B cell (primary cell): ENCODE results near the gene MFSD12. TPM values are rescaled to one million over a fixed set of nuclear protein-coding genes. Genes with fewer than 3 reads are reported as not detected.

Source experiments
- ATAC-seq: fragments of 200-7000 bp; cut with Tn5 transposase; one replicate; pipeline ENCODE4 v1.10.0; 2021; ENCODE audit warnings: low read depth, mild to moderate bottlenecking, moderate number of reproducible peaks, moderate library complexity
- CTCF ChIA-PET: fragments of 350-600 bp; sonication (Branson Sonifier 250); formaldehyde crosslinking; loops from one replicate; lab custom pipeline; 2021; ENCODE audit warnings: antibody characterized with exemption, inconsistent platforms; lab: Charles Lee
- POLR2A ChIA-PET: fragments of 350-600 bp; sonication (Branson Sonifier 250); formaldehyde crosslinking; loops from one replicate; lab custom pipeline; 2021; ENCODE audit warnings: antibody characterized with exemption; lab: Charles Lee
- DNase-seq: peaks from one replicate; pipeline ENCODE4 v3.0.0; 2013
- H2AFZ ChIP-seq: 2 replicates; pipeline ENCODE4 v1.6.1; 2012; ENCODE audit warnings: mild to moderate bottlenecking, low read depth, low read length; ENCODE audit not compliant: insufficient read depth, poor library complexity, severe bottlenecking
- H3K27ac ChIP-seq, 2 donors: 1 replicate in 1 of 2; 2 replicates in 1 of 2; pipeline ENCODE4 v1.5.1; 2012 to 2013; ENCODE audit warnings: low read length in 2 of 2, mild to moderate bottlenecking in 2 of 2, moderate library complexity in 1 of 2
- H3K27me3 ChIP-seq, 4 experiments: fragments of 200-600 bp in 1 of 4; sonication (generic) in 1 of 4; replicated peaks in 1 of 4; 1 replicate in 2 of 4; 2 replicates in 2 of 4; pipeline versions ENCODE4 v1.6.1 to v1.7.0; 2013 to 2016; ENCODE audit warnings: low read length in 3 of 4, mild to moderate bottlenecking in 2 of 4, mixed read lengths in 1 of 4, moderate library complexity in 1 of 4; ENCODE audit not compliant: insufficient read depth in 4 of 4, control insufficient read depth in 3 of 4; ENCODE audit errors: control extremely low read depth in 1 of 4
- H3K36me3 ChIP-seq, 2 experiments: replicated peaks in 1 of 2; 1 replicate in 1 of 2; 2 replicates in 1 of 2; pipeline versions ENCODE4 v1.6.1 to v1.7.1; 2013; ENCODE audit warnings: low read length in 1 of 2; ENCODE audit not compliant: insufficient read depth in 2 of 2, control insufficient read depth in 1 of 2; ENCODE audit errors: control extremely low read depth in 1 of 2, extremely low read depth in 1 of 2
- H3K4me1 ChIP-seq, 2 donors: fragments of 200-600 bp in 1 of 2; sonication (generic) in 1 of 2; 1 replicate in 1 of 2; 2 replicates in 1 of 2; pipeline versions ENCODE4 v1.5.1 to v1.6.1; 2013 to 2017; ENCODE audit warnings: low read length in 2 of 2; ENCODE audit not compliant: control insufficient read depth in 2 of 2, insufficient read depth in 2 of 2
- H3K4me2 ChIP-seq: replicated peaks from 2 replicates; pipeline ENCODE3; 2012; ENCODE audit warnings: mild to moderate bottlenecking, low read depth, low read length; ENCODE audit not compliant: poor library complexity, severe bottlenecking
- H3K4me3 ChIP-seq, 5 experiments: fragments of 200-600 bp in 1 of 5; sonication (generic) in 1 of 5; 1 replicate in 3 of 5; 2 replicates in 2 of 5; pipeline versions ENCODE4 v1.5.1 to v1.7.0; 2011 to 2016; ENCODE audit warnings: low read length in 4 of 5, mild to moderate bottlenecking in 4 of 5, low read depth in 2 of 5, control low read depth in 1 of 5, moderate library complexity in 1 of 5; ENCODE audit not compliant: insufficient read depth in 1 of 5; ENCODE audit errors: control extremely low read depth in 1 of 5, extremely low read depth in 1 of 5
- H3K79me2 ChIP-seq: fragments of 200-600 bp; sonication (generic); one replicate; pipeline ENCODE4 v1.6.0; 2016; ENCODE audit warnings: low read length; ENCODE audit not compliant: control insufficient read depth, insufficient read depth
- H3K9ac ChIP-seq: fragments of 200-600 bp; sonication (generic); 2 replicates; pipeline ENCODE4 v1.6.1; 2017; ENCODE audit warnings: mild to moderate bottlenecking, low read length, moderate library complexity
- H3K9me3 ChIP-seq, 3 donors: one replicate each; pipeline versions ENCODE4 v1.6.1 to v1.7.1; 2013; ENCODE audit warnings: low read length in 2 of 3; ENCODE audit not compliant: control insufficient read depth in 2 of 3, insufficient read depth in 1 of 3; ENCODE audit errors: control extremely low read depth in 1 of 3
- H4K20me1 ChIP-seq: 2 replicates; pipeline ENCODE4 v1.6.0; 2012; ENCODE audit warnings: mild to moderate bottlenecking, low read length; ENCODE audit not compliant: insufficient read depth, control insufficient read depth, poor library complexity, severe bottlenecking
- H3K27ac Mint-ChIP-seq: one replicate; pipeline ENCODE4 v1.8.0; 2021; ENCODE audit warnings: mixed read lengths
- H3K27me3 Mint-ChIP-seq: one replicate; pipeline ENCODE4 v1.8.0; 2021; ENCODE audit warnings: mixed read lengths
- H3K4me1 Mint-ChIP-seq: one replicate; pipeline ENCODE4 v1.8.0; 2021; ENCODE audit warnings: mixed read lengths
- H3K4me3 Mint-ChIP-seq: one replicate; pipeline ENCODE4 v1.8.0; 2021; ENCODE audit warnings: mixed read lengths
- H3K9me3 Mint-ChIP-seq: one replicate; pipeline ENCODE4 v1.8.0; 2022; ENCODE audit warnings: mixed read lengths; ENCODE audit not compliant: insufficient read depth
- CTCF ChIP-seq: fragments of 200-600 bp; IDR thresholded peaks from one replicate; pipeline ENCODE4 v1.8.0; 2022; ENCODE audit warnings: antibody characterized with exemption, mild to moderate bottlenecking
- EZH2 ChIP-seq: IDR thresholded peaks from 2 replicates; pipeline ENCODE4 v1.6.1; 2012; ENCODE audit warnings: borderline replicate concordance, low read depth, mild to moderate bottlenecking, moderate library complexity, low read length; ENCODE audit not compliant: insufficient read depth, poor library complexity, severe bottlenecking
- WGBS: methylation state at CpG from one replicate; pipeline ENCODE4 v1.1.5; 2013; ENCODE audit warnings: missing lambda C conversion rate; ENCODE audit not compliant: insufficient coverage; 5-methylcytosine and 5-hydroxymethylcytosine counted together
- intact Hi-C: fragments of 100-400 bp; cut with micrococcal nuclease; formaldehyde crosslinking; loops from one replicate; pipeline ENCODE4 v1.10.0; 2022
- polyA plus RNA-seq: library from polyadenylated mRNA; depleted of rRNA; stranded (reverse); fragments of >200 nt; gene quantifications from 2 replicates; pipeline ENCODE4 v1.2.3, GENCODE V29; 2012
- total RNA-seq, 2 donors: library from RNA; stranded (reverse); fragments of 120-200 nt in 1 of 2; gene quantifications; 1 replicate in 1 of 2; 2 replicates in 1 of 2; pipeline versions ENCODE4 v1.2.3 to v1.2.4, GENCODE V29; 2013 to 2022

Gene MFSD12
- total and polyA plus RNA-seq, 2 donors (not counting 1 experiment from before 2014, with no cell fraction given), result 100 to 154 TPM

- H3K4me1 Mint-ChIP-seq, result peaks cover under 1% of the 10 kb centered on the region
- H3K9me3 Mint-ChIP-seq, result no peaks in the 10 kb centered on the region
- H3K27me3 Mint-ChIP-seq, result no peaks in the 10 kb centered on the region
- no peak overlapping the region for H3K4me3 Mint-ChIP-seq
- H3K27ac Mint-ChIP-seq, result no peak overlapping the region
- TF ChIP-seq CTCF (no peak), EZH2 (no peak)
- ChIA-PET CTCF (interaction anchor here (1.6 to 2.3 kb wide), 2 partner anchors 11 to 39 kb away, joined by 4 to 9 read pairs; no protein-coding TSS in a partner anchor), POLR2A (no interaction called here)
- Histone ChIP-seq H3K9ac (no peak overlapping the region), H3K4me1 (peaks cover 3% of the 10 kb centered on the region in 2 donors), H3K4me3 (no peak overlapping the region), H3K27me3 (peaks cover 0 to 5% (median 2%) of the 10 kb centered on the region in 4 experiments), H3K27ac (no peak overlapping the region), H3K9me3 (no peaks in the 10 kb centered on the region), H2AFZ (no peak overlapping the region), H3K4me2 (no peak overlapping the region), H4K20me1 (no peaks in the 10 kb centered on the region), H3K79me2 (no peaks in the 10 kb centered on the region), H3K36me3 (no peaks in the 10 kb centered on the region)
- intact Hi-C loops, result no loop called here
- no peak for DNase-seq
- ATAC-seq, result no peak
- WGBS, result 87% methylated on average over 8 of the region's 11 CpGs
Measured at GRCh38 chr19:3580156-3580934, 23.0 kb upstream of the MFSD12 start.

GRCh38 chr19:3578390-3578789 is 21.0 kb upstream of the MFSD12 start:
- H3K27me3 ChIP-seq, result no peaks in the 10 kb centered on the region
- ChIA-PET POLR2A (no interaction called here), CTCF (no interaction called here)
- H3K9me3 ChIP-seq, result peaks cover 0 to 12% (median 0%) of the 10 kb centered on the region in 3 donors
- peaks cover 6% of the 10 kb centered on the region in 2 donors for H3K4me1 ChIP-seq
- 91% methylated on average over 15 of the region's 17 CpGs for WGBS
- TF ChIP-seq EZH2 (no peak), CTCF (no peak)
- Mint-ChIP-seq H3K27ac (no peak overlapping the region), H3K9me3 (no peaks in the 10 kb centered on the region), H3K4me1 (peaks cover 5% of the 10 kb centered on the region), H3K27me3 (no peaks in the 10 kb centered on the region), H3K4me3 (no peak overlapping the region)
- no peak for DNase-seq
- H3K27ac ChIP-seq, result no peak overlapping the region
- H3K79me2 ChIP-seq, result no peaks in the 10 kb centered on the region
- ATAC-seq, result no peak
- intact Hi-C loops, result no loop called here
- peaks cover 5% of the 10 kb centered on the region for H4K20me1 ChIP-seq
- no peak overlapping the region for H3K9ac ChIP-seq
- H3K36me3 ChIP-seq, result no peaks in the 10 kb centered on the region
- H3K4me2 ChIP-seq, result no peak overlapping the region
- H2AFZ ChIP-seq, result no peak overlapping the region
- H3K4me3 ChIP-seq, result no peak overlapping the region
